ENCODE measurements around the gene SLIT3.

The SLIT3 gene

GRCh38 chr5:168946363-168946762 lies 354.6 kb downstream of the SLIT3 start:
- no peak for DNase-seq

- DNase-seq = no peak
Observed at GRCh38 chr5:168944004-168944403, 356.9 kb downstream of the SLIT3 start.

- no peak for DNase-seq
Observed at GRCh38 chr5:168943091-168943884, 357.7 kb downstream of the SLIT3 start.

DNA sequence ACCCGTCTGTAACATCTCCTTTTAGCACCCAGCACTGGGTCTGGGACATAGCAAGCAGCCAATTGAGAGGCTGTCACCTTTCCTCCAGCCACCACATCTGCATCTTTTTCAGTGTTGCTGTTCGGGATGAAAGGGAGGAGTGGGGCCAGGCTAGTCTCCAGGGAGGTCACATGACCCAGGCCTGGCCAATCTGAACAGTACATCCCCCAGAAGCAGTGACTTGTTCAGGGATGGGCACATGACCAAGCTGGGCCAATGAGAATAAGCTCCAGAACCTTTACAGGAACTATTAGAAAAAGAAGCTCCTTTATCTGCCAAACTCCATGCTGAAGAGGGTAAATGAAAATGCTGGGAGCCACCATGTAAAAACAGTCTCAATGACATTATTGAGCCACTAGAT lies 359.0 kb downstream of the SLIT3 start:
- no peak for DNase-seq

DNA sequence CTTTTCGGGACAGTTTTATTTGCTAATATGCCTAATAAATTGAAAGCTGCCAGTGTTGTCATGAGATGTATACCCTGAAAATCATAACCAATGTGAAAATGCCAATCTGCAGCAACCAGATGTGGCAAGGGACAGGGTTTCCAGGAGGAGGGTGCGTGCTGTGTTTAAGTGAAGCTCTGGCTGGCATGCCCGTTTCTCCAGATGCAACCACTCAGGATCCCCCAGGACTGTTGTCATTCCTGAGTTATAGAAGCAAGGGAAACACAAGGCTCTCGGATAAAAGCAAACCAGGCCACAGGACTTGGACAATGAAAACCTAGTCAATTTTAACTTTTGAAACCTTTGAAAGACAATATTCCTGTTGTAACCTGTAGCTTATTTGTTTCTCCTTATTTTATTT lies 360.2 kb downstream of the SLIT3 start:
- no peak for DNase-seq

DNA sequence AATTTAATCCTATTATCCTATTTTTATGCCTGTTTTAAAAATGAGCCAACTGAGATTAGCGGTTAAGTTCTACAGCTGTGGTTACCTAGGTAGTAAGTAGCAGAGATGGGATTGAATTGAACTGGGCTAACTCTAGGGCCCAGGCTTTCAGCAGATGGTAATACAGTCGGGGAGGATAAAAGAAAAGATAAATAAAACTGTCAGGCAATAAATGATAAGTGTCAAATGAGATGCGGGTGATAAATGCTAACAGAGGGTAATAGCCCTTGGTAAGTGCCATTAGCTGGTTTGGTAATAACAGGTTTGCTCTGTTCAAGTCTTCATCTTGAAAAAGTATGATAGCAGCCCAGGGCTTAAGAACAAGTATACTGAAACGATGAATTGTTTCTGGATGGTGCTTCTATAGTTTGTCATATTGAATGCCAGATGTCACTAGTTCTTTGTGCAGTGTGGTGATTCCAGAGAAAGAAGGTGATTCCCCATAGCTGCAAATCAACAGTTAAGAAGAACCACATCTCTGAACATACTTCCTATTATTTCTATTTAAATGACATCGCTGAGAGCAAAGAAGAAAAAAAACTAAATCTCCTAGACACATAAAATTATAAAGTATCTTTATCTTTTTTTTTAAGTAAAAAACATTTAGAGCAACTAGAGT lies 360.9 kb downstream of the SLIT3 start:
- DNase-seq = peak; percentile 24

- no peak for DNase-seq
Observed at GRCh38 chr5:168939156-168939800, 361.7 kb downstream of the SLIT3 start.

- no peak for DNase-seq
Observed at GRCh38 chr5:168936511-168936910, 364.4 kb downstream of the SLIT3 start.

DNA sequence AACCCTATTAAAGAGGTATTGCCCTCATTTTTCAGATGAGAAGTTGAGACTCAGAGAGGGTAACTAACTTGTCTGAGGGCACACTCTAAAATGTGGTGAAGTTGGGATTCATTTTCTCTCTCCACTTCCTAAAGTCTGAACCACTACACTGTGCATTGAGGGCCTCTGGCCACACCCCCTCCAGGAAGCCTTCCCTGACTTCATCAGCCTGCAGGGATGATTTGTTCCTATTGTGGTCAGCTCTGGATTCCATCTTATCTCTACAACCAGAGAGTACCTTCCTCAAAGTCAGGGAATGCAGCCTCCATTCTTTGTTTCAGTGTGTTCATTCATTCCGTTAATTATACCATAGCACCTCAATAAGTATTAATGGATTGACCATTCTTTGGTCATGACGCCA lies 365.8 kb downstream of the SLIT3 start:
- no peak for DNase-seq

- DNase-seq = no peak
Observed at GRCh38 chr5:168934169-168934568, 366.8 kb downstream of the SLIT3 start.

GRCh38 chr5:168932400-168933189 lies 368.3 kb downstream of the SLIT3 start:
- DNase-seq = no peak

GRCh38 chr5:168931638-168932345 lies 369.1 kb downstream of the SLIT3 start:
- no peak for DNase-seq

DNA sequence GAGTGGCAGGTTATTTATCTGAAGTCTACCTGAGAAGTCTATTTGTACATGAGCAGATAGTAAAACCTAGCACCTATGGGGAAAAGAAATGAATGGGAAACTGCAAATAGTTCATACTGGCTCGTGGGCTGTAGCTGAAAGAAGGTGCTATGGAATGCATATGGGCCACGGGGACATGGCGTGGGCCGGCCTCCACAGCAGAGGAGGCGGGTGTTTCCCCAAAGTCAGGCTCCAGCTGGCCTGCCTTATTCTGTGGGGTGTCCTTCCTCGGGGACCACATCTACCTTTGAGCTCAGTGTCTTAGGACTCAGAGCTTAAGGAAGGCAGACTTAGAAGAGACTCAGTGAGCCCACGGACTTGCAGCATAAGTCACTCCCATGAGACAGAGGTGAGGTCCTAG lies 371.3 kb downstream of the SLIT3 start:
- DNase-seq = no peak

GRCh38 chr5:168925160-168925559 lies 375.8 kb downstream of the SLIT3 start:
- no peak for DNase-seq

GRCh38 chr5:168921147-168921866 lies 379.6 kb downstream of the SLIT3 start:
- no peak for DNase-seq

DNA sequence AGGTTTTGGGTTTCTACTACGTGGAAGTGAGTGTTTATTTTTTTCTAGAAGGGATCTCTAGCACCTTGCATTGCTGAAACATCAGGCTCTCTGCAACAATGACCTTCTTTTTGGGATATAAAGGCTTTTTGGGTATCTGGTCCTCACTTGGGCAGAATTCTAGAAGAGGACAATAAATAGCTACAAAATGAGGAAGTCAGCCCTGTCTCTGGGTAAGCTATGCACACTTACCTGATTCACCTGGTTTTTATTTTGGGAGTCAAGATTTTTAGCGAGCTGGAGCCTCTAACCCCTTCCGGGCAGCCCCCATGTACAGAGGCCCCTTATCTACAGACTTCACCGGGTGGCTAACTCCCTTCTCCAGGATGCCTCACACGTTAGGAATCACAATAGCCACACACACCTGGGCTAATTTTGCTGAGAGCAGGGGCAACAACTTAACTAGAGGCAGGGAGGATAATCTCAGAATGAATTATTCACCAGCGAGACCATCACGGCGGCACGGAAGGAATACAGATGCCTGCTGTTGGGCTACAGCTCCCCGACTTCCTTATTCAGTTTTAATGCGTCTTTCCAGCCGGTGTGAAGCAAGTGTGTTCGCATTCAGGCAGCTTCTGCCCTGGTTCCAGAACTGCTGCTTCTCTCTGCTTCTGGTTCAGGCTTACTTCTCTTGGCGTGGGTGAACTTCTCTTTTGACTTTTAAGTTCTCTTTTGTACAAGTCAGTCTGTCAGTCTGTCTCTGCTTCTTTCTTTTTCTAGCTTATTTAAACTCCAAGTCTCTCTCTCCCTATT lies 380.7 kb downstream of the SLIT3 start:
- DNase-seq = no peak

DNA sequence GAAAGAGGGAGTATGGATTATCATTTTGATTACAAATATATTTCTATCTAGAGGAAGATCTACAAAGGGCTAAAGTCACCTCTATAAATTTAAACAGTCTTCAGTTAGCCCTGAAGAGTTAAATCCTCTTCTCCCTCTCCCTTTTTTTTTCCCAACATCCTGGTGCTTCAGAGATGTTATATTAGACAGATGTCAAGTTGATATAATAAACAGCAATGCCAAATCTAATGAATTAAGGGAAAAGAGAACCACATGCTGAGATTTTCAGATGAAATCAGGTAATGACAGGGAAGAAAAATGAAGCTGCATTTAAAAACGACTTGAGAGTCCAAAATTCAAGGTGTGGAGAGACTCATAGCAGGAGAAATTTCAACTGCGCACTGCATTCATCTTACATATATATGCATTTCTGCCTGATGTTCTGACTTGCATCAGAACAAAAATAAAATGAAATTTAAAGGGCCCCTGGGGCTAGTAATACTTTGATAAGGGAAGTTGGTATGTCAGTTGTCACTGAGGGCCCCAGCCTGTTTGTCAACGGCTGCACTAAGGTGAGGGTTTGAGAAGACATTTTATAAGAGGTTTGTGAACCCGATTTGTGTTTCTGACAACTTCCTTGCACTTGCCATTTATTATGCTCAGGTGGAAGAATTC lies 382.9 kb downstream of the SLIT3 start:
- no peak for DNase-seq

- DNase-seq = no peak
Observed at GRCh38 chr5:168916852-168917251, 384.1 kb downstream of the SLIT3 start.

- DNase-seq = no peak
Observed at GRCh38 chr5:168916266-168916665, 384.7 kb downstream of the SLIT3 start.

DNA sequence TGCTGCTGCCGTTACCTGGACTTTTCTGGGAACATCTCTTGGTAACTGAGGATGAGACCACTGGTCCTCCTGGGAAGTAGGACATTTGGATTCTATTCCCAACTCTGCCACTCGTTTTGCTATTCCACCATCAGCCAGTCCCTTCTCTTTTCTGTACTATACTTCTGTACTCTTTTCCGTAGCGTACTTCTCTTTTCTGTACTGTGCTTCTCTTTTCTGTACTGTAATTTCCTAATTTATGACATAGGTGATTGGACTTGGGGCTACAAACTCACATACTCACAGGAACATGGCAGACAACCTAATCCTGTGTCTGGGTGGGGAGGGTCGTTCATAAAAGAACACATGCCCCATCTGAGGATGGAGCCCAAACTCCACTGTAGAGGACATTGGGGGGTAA lies 386.4 kb downstream of the SLIT3 start:
- DNase-seq = no peak

DNA sequence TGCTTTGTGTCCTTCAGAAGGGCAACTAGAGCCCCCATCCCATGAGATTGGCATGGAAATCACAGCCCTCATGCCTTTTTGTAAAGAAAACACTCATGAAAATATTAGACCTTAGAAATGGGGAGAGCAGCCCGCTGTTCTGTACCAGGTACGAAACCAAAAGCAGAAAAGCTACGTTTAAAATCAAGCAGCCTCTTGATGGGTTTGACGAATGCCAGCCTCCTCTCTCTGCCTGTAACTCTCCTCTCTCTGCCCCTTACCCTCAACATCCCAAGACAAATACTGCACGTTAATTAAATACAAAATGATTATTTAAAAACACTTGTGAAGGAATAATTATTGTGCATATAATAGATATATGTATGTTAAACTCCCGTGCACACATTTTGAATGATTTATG lies 390.1 kb downstream of the SLIT3 start:
- no peak for DNase-seq
